SK-N-SH treated with all-trans-retinoic acid at 6 μM for 48 hours (cell line): ENCODE measurements around the gene MEF2C.
A peak's percentile ranks its signal among the peaks of the same experiment; 100 is the strongest.

ENCODE experiments used
- ATAC-seq: fragments of 200-7000 bp; cut with Tn5 transposase; 3 replicates; pipeline ENCODE4 v1.9.1; 2020; ENCODE audit warnings: mild to moderate bottlenecking, moderate library complexity
- ARNTL ChIP-seq: fragments of 450-650 bp; formaldehyde crosslinking; IDR thresholded peaks from 2 replicates; pipeline ENCODE4 v1.5.0; 2020; ENCODE audit warnings: low read depth, mild to moderate bottlenecking, moderate library complexity, borderline replicate concordance
- BACH2 ChIP-seq: fragments of 250-450 bp; sonication (Bioruptor Pico); IDR thresholded peaks from 2 replicates; pipeline ENCODE4 v1.9.0; 2021; ENCODE audit warnings: mild to moderate bottlenecking, borderline replicate concordance
- CSDC2 ChIP-seq: fragments of 250-450 bp; sonication (Bioruptor Pico); IDR thresholded peaks from 2 replicates; pipeline ENCODE4 v1.5.0; 2020; ENCODE audit warnings: mild to moderate bottlenecking, moderate library complexity
- CSRNP3 ChIP-seq: fragments of 250-450 bp; sonication (Bioruptor Pico); IDR thresholded peaks from 2 replicates; pipeline ENCODE4 v1.5.1; 2021; ENCODE audit warnings: mild to moderate bottlenecking, moderate library complexity
- ESRRG ChIP-seq: fragments of 250-450 bp; sonication (Bioruptor Pico); IDR thresholded peaks from 2 replicates; pipeline ENCODE4 v1.6.1; 2021; ENCODE audit warnings: mild to moderate bottlenecking
- GLIS3 ChIP-seq: fragments of 250-450 bp; sonication (Bioruptor Pico); IDR thresholded peaks from 2 replicates; pipeline ENCODE4 v1.5.0; 2020; ENCODE audit warnings: mild to moderate bottlenecking, moderate library complexity
- ISL1 ChIP-seq: fragments of 250-450 bp; sonication (Bioruptor Pico); IDR thresholded peaks from 2 replicates; pipeline ENCODE4 v2.1.2; 2022; ENCODE audit warnings: mild to moderate bottlenecking, moderate library complexity
- OSR1 ChIP-seq: fragments of 250-450 bp; sonication (Bioruptor Pico); IDR thresholded peaks from 2 replicates; pipeline ENCODE4 v1.8.0; 2022; ENCODE audit warnings: moderate library complexity, mild to moderate bottlenecking, inconsistent platforms
- PATZ1 ChIP-seq: fragments of 250-450 bp; sonication (Bioruptor Pico); IDR thresholded peaks from 2 replicates; pipeline ENCODE4 v1.8.0; 2020; ENCODE audit warnings: mild to moderate bottlenecking, moderate library complexity, borderline replicate concordance
- POU6F1 ChIP-seq: fragments of 250-450 bp; sonication (Bioruptor Pico); IDR thresholded peaks from 2 replicates; pipeline ENCODE4 v1.8.0; 2021; ENCODE audit warnings: low read depth, mild to moderate bottlenecking, moderate library complexity, borderline replicate concordance
- PPARA ChIP-seq: fragments of 250-450 bp; sonication (Bioruptor Pico); IDR thresholded peaks from 2 replicates; pipeline ENCODE4 v1.5.0; 2020; ENCODE audit warnings: mild to moderate bottlenecking, borderline replicate concordance
- RARB ChIP-seq: fragments of 250-450 bp; sonication (Bioruptor Pico); IDR thresholded peaks from 2 replicates; pipeline ENCODE4 v1.8.0; 2021; ENCODE audit warnings: mild to moderate bottlenecking, moderate library complexity
- SNAI2 ChIP-seq: fragments of 250-450 bp; sonication (Bioruptor Pico); IDR thresholded peaks from 2 replicates; pipeline ENCODE4 v1.5.0; 2020; ENCODE audit warnings: mild to moderate bottlenecking, moderate library complexity
- TCF4 ChIP-seq: fragments of 250-450 bp; sonication (Bioruptor Pico); IDR thresholded peaks from 2 replicates; pipeline ENCODE4 v1.8.0; 2021; ENCODE audit warnings: mild to moderate bottlenecking, moderate library complexity, borderline replicate concordance
- TOX ChIP-seq: fragments of 250-450 bp; sonication (Bioruptor Pico); IDR thresholded peaks from 2 replicates; pipeline ENCODE4 v1.8.0; 2021; ENCODE audit warnings: mild to moderate bottlenecking, moderate library complexity, borderline replicate concordance
- TSHZ2 ChIP-seq: fragments of 250-450 bp; sonication (Bioruptor Pico); IDR thresholded peaks from 2 replicates; pipeline ENCODE4 v1.5.0; 2020; ENCODE audit warnings: mild to moderate bottlenecking, moderate library complexity
- ZC3H10 ChIP-seq: fragments of 250-450 bp; sonication (Bioruptor Pico); IDR thresholded peaks from 2 replicates; pipeline ENCODE4 v1.5.1; 2021; ENCODE audit warnings: mild to moderate bottlenecking, moderate library complexity
- ZFP3 ChIP-seq: fragments of 250-450 bp; sonication (Bioruptor Pico); IDR thresholded peaks from 2 replicates; pipeline ENCODE4 v1.5.0; 2020; ENCODE audit warnings: mild to moderate bottlenecking, moderate library complexity
- ZFP30 ChIP-seq: fragments of 450-650 bp; formaldehyde crosslinking; IDR thresholded peaks from 2 replicates; pipeline ENCODE4 v1.5.0; 2022; ENCODE audit warnings: mild to moderate bottlenecking, moderate library complexity
- ZNF70 ChIP-seq: fragments of 450-650 bp; formaldehyde crosslinking; IDR thresholded peaks from 2 replicates; pipeline ENCODE4 v1.5.0; 2020; ENCODE audit warnings: mild to moderate bottlenecking, moderate library complexity
- ZNF8 ChIP-seq: fragments of 450-650 bp; formaldehyde crosslinking; IDR thresholded peaks from 2 replicates; pipeline ENCODE4 v1.5.0; 2020; ENCODE audit warnings: mild to moderate bottlenecking, moderate library complexity

The MEF2C gene

GRCh38 chr5:88880201-88880600, 2.8 kb downstream of the MEF2C start:
- TF ChIP-seq ESRRG (CRISPR knock-in tag) (no peak), POU6F1 (no peak), PATZ1 (CRISPR knock-in tag) (no peak), RARB (CRISPR knock-in tag) (no peak), ISL1 (CRISPR knock-in tag) (no peak), TSHZ2 (CRISPR knock-in tag) (no peak), ARNTL (CRISPR knock-in tag) (no peak), OSR1 (no peak), ZNF70 (CRISPR knock-in tag) (no peak)
- ATAC-seq: no peak

- no peak for ATAC-seq
Measured at GRCh38 chr5:88879724-88880123, 3.3 kb downstream of the MEF2C start.

GRCh38 chr5:88878976-88879375, 4.0 kb downstream of the MEF2C start:
- ATAC-seq: no peak
- no peak for TF ChIP-seq TOX (CRISPR knock-in tag)
- no peak for TF ChIP-seq POU6F1
- TF ChIP-seq ZFP3 (CRISPR knock-in tag): no peak
- TF ChIP-seq BACH2: no peak
- no peak for TF ChIP-seq ZC3H10
- TF ChIP-seq PPARA (CRISPR knock-in tag): no peak
- no peak for TF ChIP-seq CSRNP3
- TF ChIP-seq OSR1: no peak
- no peak for TF ChIP-seq ZNF70 (CRISPR knock-in tag)
- no peak for TF ChIP-seq RARB (CRISPR knock-in tag)
- no peak for TF ChIP-seq TCF4 (CRISPR knock-in tag)
- TF ChIP-seq CSDC2: no peak
- no peak for TF ChIP-seq SNAI2 (CRISPR knock-in tag)

More at GRCh38 chr5:88879724-88880123, 3.3 kb downstream of the MEF2C start:
- TF ChIP-seq ISL1 (CRISPR knock-in tag): peak; percentile 85
- TF ChIP-seq GLIS3: no peak
- no peak for TF ChIP-seq TOX (CRISPR knock-in tag)
- TF ChIP-seq RARB (CRISPR knock-in tag): no peak
- no peak for TF ChIP-seq ZNF8 (CRISPR knock-in tag)

GRCh38 chr5:88877826-88878225, 5.2 kb downstream of the MEF2C start:
- ATAC-seq: no peak
- TF ChIP-seq BACH2 (no peak), POU6F1 (no peak), ESRRG (CRISPR knock-in tag) (no peak), ZNF70 (CRISPR knock-in tag) (no peak), TOX (CRISPR knock-in tag) (no peak), ZFP30 (CRISPR knock-in tag) (no peak)
